HepG2 (cell line): Measurements from ENCODE around the gene NEDD4.

Experiments
- NFIC ChIP-seq: IDR thresholded peaks from 2 replicates; pipeline ENCODE4 v1.6.1; 2012; ENCODE audit warnings: mild to moderate bottlenecking, low read length, inconsistent platforms
- RFX5 ChIP-seq: IDR thresholded peaks from 2 replicates; pipeline ENCODE4 v1.6.1; 2011; ENCODE audit warnings: low read depth, low read length, improper control_type of control experiment
- ZBTB7B ChIP-seq: sonication (generic); formaldehyde crosslinking; IDR thresholded peaks from 2 replicates; pipeline ENCODE4 v1.4.0; 2020; ENCODE audit warnings: missing genetic modification reagents

- no peak for TF ChIP-seq RFX5
- no peak for TF ChIP-seq ZBTB7B (CRISPR knock-in tag)
- no peak for TF ChIP-seq NFIC
These were observed 98.9 kb downstream of the NEDD4 start for GRCh38 chr15:55894399-55894965.
